ENCODE results near the gene LINC00305.

DNA sequence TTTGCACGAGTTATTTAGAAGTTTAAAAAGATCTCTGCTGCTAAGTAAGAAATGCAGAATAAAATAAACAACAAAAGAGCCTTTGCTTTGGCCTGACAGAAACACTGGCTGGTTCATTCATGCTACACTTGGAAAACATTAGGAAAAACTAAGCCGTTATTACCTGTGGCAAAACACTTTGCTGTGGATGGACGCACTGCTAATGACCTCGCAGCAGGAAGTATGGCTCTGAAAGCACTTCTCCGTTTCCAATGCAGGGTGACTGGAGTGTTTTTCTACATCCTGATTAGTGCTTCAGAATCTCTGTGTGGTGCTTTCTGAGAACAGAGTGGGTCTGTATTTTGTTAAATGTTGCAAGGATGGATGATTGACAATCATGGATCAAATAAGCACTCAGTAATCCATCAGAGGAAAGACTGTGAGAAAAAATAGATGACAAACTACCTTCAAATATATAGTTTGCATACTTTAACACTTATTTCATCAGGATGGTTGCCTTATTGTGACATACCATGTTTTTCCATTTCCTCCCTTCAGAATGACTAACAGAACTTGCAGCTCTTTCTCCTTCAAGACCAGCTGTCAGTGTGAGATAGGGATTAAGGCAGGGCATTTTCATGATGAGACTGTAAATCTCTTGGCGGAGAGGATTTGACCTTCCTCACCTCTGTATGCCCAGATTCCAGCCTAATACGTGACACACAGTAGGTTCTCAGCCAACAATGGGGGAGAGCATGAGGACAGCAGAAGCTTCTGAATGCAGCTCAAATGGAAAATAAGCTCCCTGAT is 38.0 kb downstream of the LINC00305 start:
- TF ChIP-seq, protein P1, sequence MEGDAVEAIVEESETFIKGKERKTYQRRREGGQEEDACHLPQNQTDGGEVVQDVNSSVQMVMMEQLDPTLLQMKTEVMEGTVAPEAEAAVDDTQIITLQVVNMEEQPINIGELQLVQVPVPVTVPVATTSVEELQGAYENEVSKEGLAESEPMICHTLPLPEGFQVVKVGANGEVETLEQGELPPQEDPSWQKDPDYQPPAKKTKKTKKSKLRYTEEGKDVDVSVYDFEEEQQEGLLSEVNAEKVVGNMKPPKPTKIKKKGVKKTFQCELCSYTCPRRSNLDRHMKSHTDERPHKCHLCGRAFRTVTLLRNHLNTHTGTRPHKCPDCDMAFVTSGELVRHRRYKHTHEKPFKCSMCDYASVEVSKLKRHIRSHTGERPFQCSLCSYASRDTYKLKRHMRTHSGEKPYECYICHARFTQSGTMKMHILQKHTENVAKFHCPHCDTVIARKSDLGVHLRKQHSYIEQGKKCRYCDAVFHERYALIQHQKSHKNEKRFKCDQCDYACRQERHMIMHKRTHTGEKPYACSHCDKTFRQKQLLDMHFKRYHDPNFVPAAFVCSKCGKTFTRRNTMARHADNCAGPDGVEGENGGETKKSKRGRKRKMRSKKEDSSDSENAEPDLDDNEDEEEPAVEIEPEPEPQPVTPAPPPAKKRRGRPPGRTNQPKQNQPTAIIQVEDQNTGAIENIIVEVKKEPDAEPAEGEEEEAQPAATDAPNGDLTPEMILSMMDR (IDR thresholded peaks at IDR 0.05), result no peak
- TF ChIP-seq ZFX (IDR thresholded peaks at IDR 0.05; ENCODE audit: borderline replicate concordance), result no peak
